Astrocyte (in vitro differentiated cells and primary cell): Measurements from ENCODE around the gene WIF1. TPM values are rescaled to one million over a fixed set of nuclear protein-coding genes. Genes with fewer than 3 reads are reported as not detected.

ENCODE experiments used
- DNase-seq: peaks from one replicate; pipeline ENCODE4 v3.0.0-alpha.2; 2010; ENCODE audit warnings: low read depth
- FAIRE-seq: peaks from 2 replicates; lab custom pipeline; 2011; peaks lifted over from hg19 to GRCh38; lab: Jason Lieb, UNC
- H2AFZ ChIP-seq: 2 replicates; pipeline ENCODE4 v1.6.0; 2012; ENCODE audit warnings: low read depth, low read length, inconsistent platforms
- H3K27ac ChIP-seq: 2 replicates; pipeline ENCODE4 v1.5.1; 2011; ENCODE audit warnings: low read depth, low read length, inconsistent platforms
- H3K27me3 ChIP-seq: 2 replicates; pipeline ENCODE4 v1.6.0; 2011; ENCODE audit warnings: low read length, inconsistent platforms; ENCODE audit not compliant: insufficient read depth
- H3K36me3 ChIP-seq: 2 replicates; pipeline ENCODE4 v1.5.1; 2011; ENCODE audit warnings: low read length, inconsistent platforms; ENCODE audit not compliant: insufficient read depth
- H3K4me1 ChIP-seq: 2 replicates; pipeline ENCODE4 v1.5.1; 2011; ENCODE audit warnings: low read length, inconsistent platforms; ENCODE audit not compliant: insufficient read depth
- H3K4me2 ChIP-seq: 2 replicates; pipeline ENCODE4 v1.6.0; 2012; ENCODE audit warnings: low read length, inconsistent platforms
- H3K4me3 ChIP-seq: 2 replicates; pipeline ENCODE4 v1.5.1; 2011; ENCODE audit warnings: low read depth, mild to moderate bottlenecking, low read length, inconsistent platforms; ENCODE audit not compliant: insufficient read depth
- H3K79me2 ChIP-seq: 2 replicates; pipeline ENCODE4 v1.6.0; 2012; ENCODE audit warnings: mild to moderate bottlenecking, low read length, inconsistent platforms; ENCODE audit not compliant: insufficient read depth
- H3K9ac ChIP-seq: 2 replicates; pipeline ENCODE4 v1.6.0; 2012; ENCODE audit warnings: mild to moderate bottlenecking, low read length, inconsistent platforms
- H3K9me3 ChIP-seq: 2 replicates; pipeline ENCODE4 v1.5.1; 2012; ENCODE audit warnings: low read depth, mild to moderate bottlenecking, low read length, inconsistent platforms; ENCODE audit not compliant: insufficient read depth
- H4K20me1 ChIP-seq: 2 replicates; pipeline ENCODE4 v1.6.0; 2012; ENCODE audit warnings: low read length, inconsistent platforms; ENCODE audit not compliant: insufficient read depth
- H3K27ac Mint-ChIP-seq: one replicate; pipeline ENCODE4 v1.8.0; 2021; ENCODE audit warnings: mild to moderate bottlenecking, mixed read lengths; ENCODE audit not compliant: unreplicated experiment
- H3K27me3 Mint-ChIP-seq: one replicate; pipeline ENCODE4 v1.8.0; 2021; ENCODE audit warnings: low read depth, mixed read lengths; ENCODE audit not compliant: unreplicated experiment
- H3K36me3 Mint-ChIP-seq: one replicate; pipeline ENCODE4 v1.8.0; 2021; ENCODE audit warnings: low read depth, mixed read lengths; ENCODE audit not compliant: unreplicated experiment
- H3K4me1 Mint-ChIP-seq: one replicate; pipeline ENCODE4 v1.8.0; 2021; ENCODE audit warnings: low read depth, mixed read lengths; ENCODE audit not compliant: unreplicated experiment
- H3K4me3 Mint-ChIP-seq: one replicate; pipeline ENCODE4 v1.8.0; 2021; ENCODE audit warnings: mild to moderate bottlenecking, moderate library complexity, mixed read lengths; ENCODE audit not compliant: unreplicated experiment
- H3K9me3 Mint-ChIP-seq: one replicate; pipeline ENCODE4 v1.8.0; 2021; ENCODE audit warnings: mild to moderate bottlenecking, mixed read lengths; ENCODE audit not compliant: unreplicated experiment
- EZH2 ChIP-seq: IDR thresholded peaks from 2 replicates; pipeline ENCODE4 v1.6.1; 2012; ENCODE audit warnings: mild to moderate bottlenecking, low read length, inconsistent platforms; ENCODE audit not compliant: insufficient read depth
- total RNA-seq: library from RNA; stranded (reverse); gene quantifications from 2 replicates; pipeline ENCODE4 v1.2.1, GENCODE V29; 2021
- TF ChIP-seq, protein P1 (sequence below): IDR thresholded peaks from 2 replicates; pipeline ENCODE4 v1.5.1; 2011; ENCODE audit warnings: low read depth, mild to moderate bottlenecking, inconsistent platforms, low read length, moderate library complexity; ENCODE audit not compliant: insufficient read depth

The WIF1 gene
- total RNA-seq, 1 donor from 2014 or later: not detected

GRCh38 chr12:65022421-65022820, 98.7 kb downstream of the WIF1 start:
- H3K4me1 Mint-ChIP-seq: no peaks in the 10 kb centered on the region
- no peaks in the 10 kb centered on the region for H3K36me3 Mint-ChIP-seq
- no peak overlapping the region for H3K4me3 Mint-ChIP-seq
- H3K4me2 ChIP-seq: no peak overlapping the region
- FAIRE-seq: no peak
- H3K9me3 ChIP-seq: no peaks in the 10 kb centered on the region
- no peaks in the 10 kb centered on the region for H3K4me1 ChIP-seq
- H3K9me3 Mint-ChIP-seq: peaks cover 3% of the 10 kb centered on the region
- no peaks in the 10 kb centered on the region for H3K36me3 ChIP-seq
- no peak overlapping the region for H3K4me3 ChIP-seq
- H3K27ac Mint-ChIP-seq: no peak overlapping the region
- H3K27ac ChIP-seq: no peak overlapping the region
- H3K79me2 ChIP-seq: no peaks in the 10 kb centered on the region
- TF ChIP-seq, protein P1, sequence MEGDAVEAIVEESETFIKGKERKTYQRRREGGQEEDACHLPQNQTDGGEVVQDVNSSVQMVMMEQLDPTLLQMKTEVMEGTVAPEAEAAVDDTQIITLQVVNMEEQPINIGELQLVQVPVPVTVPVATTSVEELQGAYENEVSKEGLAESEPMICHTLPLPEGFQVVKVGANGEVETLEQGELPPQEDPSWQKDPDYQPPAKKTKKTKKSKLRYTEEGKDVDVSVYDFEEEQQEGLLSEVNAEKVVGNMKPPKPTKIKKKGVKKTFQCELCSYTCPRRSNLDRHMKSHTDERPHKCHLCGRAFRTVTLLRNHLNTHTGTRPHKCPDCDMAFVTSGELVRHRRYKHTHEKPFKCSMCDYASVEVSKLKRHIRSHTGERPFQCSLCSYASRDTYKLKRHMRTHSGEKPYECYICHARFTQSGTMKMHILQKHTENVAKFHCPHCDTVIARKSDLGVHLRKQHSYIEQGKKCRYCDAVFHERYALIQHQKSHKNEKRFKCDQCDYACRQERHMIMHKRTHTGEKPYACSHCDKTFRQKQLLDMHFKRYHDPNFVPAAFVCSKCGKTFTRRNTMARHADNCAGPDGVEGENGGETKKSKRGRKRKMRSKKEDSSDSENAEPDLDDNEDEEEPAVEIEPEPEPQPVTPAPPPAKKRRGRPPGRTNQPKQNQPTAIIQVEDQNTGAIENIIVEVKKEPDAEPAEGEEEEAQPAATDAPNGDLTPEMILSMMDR: no peak
- peaks cover 15% of the 10 kb centered on the region for H3K27me3 ChIP-seq
- DNase-seq: no peak
- H3K27me3 Mint-ChIP-seq: peaks cover 7% of the 10 kb centered on the region
- no peaks in the 10 kb centered on the region for H4K20me1 ChIP-seq
- H2AFZ ChIP-seq: no peak overlapping the region
- H3K9ac ChIP-seq: no peak overlapping the region

- Histone ChIP-seq H3K9ac (no peak overlapping the region), H4K20me1 (no peaks in the 10 kb centered on the region), H3K9me3 (no peaks in the 10 kb centered on the region), H3K27ac (no peak overlapping the region), H3K27me3 (peaks cover 30% of the 10 kb centered on the region), H3K4me1 (no peaks in the 10 kb centered on the region), H3K4me3 (no peak overlapping the region), H3K79me2 (no peaks in the 10 kb centered on the region), H2AFZ (no peak overlapping the region), H3K36me3 (no peaks in the 10 kb centered on the region), H3K4me2 (no peak overlapping the region)
- H3K36me3 Mint-ChIP-seq: no peaks in the 10 kb centered on the region
- no peaks in the 10 kb centered on the region for H3K9me3 Mint-ChIP-seq
- no peak overlapping the region for H3K27ac Mint-ChIP-seq
- TF ChIP-seq, protein P1: no peak
- TF ChIP-seq EZH2: no peak
- no peaks in the 10 kb centered on the region for H3K4me1 Mint-ChIP-seq
- DNase-seq: no peak
- H3K27me3 Mint-ChIP-seq: peaks cover 13% of the 10 kb centered on the region
- no peak overlapping the region for H3K4me3 Mint-ChIP-seq
- no peak for FAIRE-seq
Observed at GRCh38 chr12:65019696-65020234, 101.3 kb downstream of the WIF1 start.

DNA sequence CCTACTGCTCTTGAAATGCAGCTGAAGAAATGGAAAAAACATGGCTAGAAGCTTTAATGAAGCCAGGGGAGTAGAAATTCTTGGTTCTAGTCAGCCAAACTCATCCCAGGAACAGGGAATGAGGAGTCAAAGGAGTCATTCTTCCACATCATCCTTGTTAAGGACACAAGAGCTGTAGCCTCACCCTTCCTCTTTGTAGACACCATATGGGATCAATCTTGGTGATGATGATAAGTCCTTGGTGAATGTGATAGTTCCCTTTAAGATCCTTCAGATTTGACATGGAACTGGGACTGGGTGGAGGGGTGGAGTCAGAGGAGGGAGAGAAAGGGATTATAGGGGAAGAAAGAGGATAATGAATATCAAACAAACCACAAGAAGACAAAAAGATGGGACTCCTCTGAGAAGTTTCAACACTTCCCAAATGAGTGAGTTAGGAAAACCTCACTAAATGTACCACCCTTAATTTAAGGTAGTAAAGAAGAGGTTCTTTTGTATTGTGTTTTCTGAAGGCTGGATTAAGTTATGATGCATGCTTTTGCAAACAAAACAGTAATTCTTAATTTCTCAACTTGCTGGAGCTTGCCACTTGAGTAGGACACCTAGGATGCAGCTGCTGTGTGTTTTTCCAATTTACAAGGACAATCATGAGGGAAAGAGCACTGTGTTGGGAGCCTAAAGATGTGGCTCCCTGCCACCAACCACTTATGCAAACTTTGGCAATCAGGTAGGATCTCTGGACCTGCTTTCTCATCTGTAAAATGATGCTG, 104.0 kb downstream of the WIF1 start:
- Histone ChIP-seq H3K4me3 (no peak overlapping the region), H3K4me1 (no peaks in the 10 kb centered on the region), H3K4me2 (no peak overlapping the region), H3K79me2 (no peaks in the 10 kb centered on the region), H3K36me3 (no peaks in the 10 kb centered on the region), H3K27ac (no peak overlapping the region), H3K27me3 (peaks cover 28% of the 10 kb centered on the region), H3K9me3 (no peaks in the 10 kb centered on the region), H2AFZ (no peak overlapping the region), H4K20me1 (no peaks in the 10 kb centered on the region), H3K9ac (no peak overlapping the region)
- Mint-ChIP-seq H3K4me1 (no peaks in the 10 kb centered on the region), H3K36me3 (no peaks in the 10 kb centered on the region), H3K9me3 (no peaks in the 10 kb centered on the region), H3K27me3 (peaks cover 12% of the 10 kb centered on the region), H3K4me3 (no peak overlapping the region), H3K27ac (no peak overlapping the region)
- DNase-seq (no peak), FAIRE-seq (no peak)
- no peak for TF ChIP-seq EZH2
- TF ChIP-seq, protein P1: no peak
